ENCODE measurements around the gene FBXL17. TPM values are rescaled to one million over a fixed set of nuclear protein-coding genes. Genes with fewer than 3 reads are reported as not detected.

FBXL17 gene
- total RNA-seq, 1 donor from 2014 or later, result 17.6 TPM

- DNase-seq (ENCODE audit: extremely low spot score, unreplicated experiment), result no peak
- H3K27me3 Mint-ChIP-seq (ENCODE audit: unreplicated experiment), result no peaks in the 10 kb centered on the region
- TF ChIP-seq CTCF (IDR thresholded peaks at IDR 0.05), result no peak
- H3K4me3 Mint-ChIP-seq (ENCODE audit: unreplicated experiment), result no peak overlapping the region
- peaks cover 2% of the 10 kb centered on the region for H3K4me1 Mint-ChIP-seq (ENCODE audit: unreplicated experiment)
- no peaks in the 10 kb centered on the region for H3K9me3 Mint-ChIP-seq (ENCODE audit: unreplicated experiment)
- H3K27ac Mint-ChIP-seq (ENCODE audit: unreplicated experiment), result no peak overlapping the region
- no peaks in the 10 kb centered on the region for H3K36me3 Mint-ChIP-seq (ENCODE audit: unreplicated experiment)
Measured at GRCh38 chr5:108025957-108026356, 355.9 kb downstream of the FBXL17 start.

GRCh38 chr5:108024986-108025385 lies 356.9 kb downstream of the FBXL17 start:
- Mint-ChIP-seq H3K9me3 (ENCODE audit: unreplicated experiment) (no peaks in the 10 kb centered on the region), H3K27ac (ENCODE audit: unreplicated experiment) (no peak overlapping the region), H3K4me3 (ENCODE audit: unreplicated experiment) (no peak overlapping the region), H3K27me3 (ENCODE audit: unreplicated experiment) (no peaks in the 10 kb centered on the region), H3K4me1 (ENCODE audit: unreplicated experiment) (peaks cover 2% of the 10 kb centered on the region), H3K36me3 (ENCODE audit: unreplicated experiment) (no peaks in the 10 kb centered on the region)
- DNase-seq (ENCODE audit: extremely low spot score, unreplicated experiment), result no peak
- TF ChIP-seq CTCF (IDR thresholded peaks at IDR 0.05), result no peak

DNA sequence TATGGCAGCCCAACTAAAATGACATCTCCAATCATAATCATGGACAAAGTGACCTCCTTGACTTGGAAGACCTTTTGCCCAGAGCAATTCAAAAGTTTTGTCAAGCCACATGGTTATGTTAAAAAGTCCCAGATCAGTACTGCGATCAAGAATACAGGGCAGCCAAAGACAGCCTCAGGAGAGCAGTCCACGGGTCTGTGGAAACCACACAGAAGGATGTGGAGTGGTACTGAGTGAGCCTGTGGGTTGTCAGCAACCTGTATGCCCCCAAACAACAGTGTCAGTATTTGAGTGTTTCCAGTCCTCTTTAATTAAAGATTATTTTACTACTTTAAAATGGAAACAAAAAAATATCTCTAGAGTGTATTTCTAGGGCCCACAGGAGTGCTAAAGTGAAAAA lies 365.8 kb downstream of the FBXL17 start:
- no peaks in the 10 kb centered on the region for H3K9me3 Mint-ChIP-seq (ENCODE audit: unreplicated experiment)
- H3K36me3 Mint-ChIP-seq (ENCODE audit: unreplicated experiment), result peaks cover 5% of the 10 kb centered on the region
- DNase-seq (ENCODE audit: extremely low spot score, unreplicated experiment), result no peak
- H3K4me1 Mint-ChIP-seq (ENCODE audit: unreplicated experiment), result no peaks in the 10 kb centered on the region
- no peak overlapping the region for H3K4me3 Mint-ChIP-seq (ENCODE audit: unreplicated experiment)
- no peak overlapping the region for H3K27ac Mint-ChIP-seq (ENCODE audit: unreplicated experiment)
- no peaks in the 10 kb centered on the region for H3K27me3 Mint-ChIP-seq (ENCODE audit: unreplicated experiment)
- TF ChIP-seq CTCF (IDR thresholded peaks at IDR 0.05), result no peak

- no peak for DNase-seq (ENCODE audit: extremely low spot score, unreplicated experiment)
- Mint-ChIP-seq H3K4me1 (ENCODE audit: unreplicated experiment) (peaks cover 12% of the 10 kb centered on the region), H3K36me3 (ENCODE audit: unreplicated experiment) (peaks cover 4% of the 10 kb centered on the region), H3K27ac (ENCODE audit: unreplicated experiment) (no peak overlapping the region), H3K27me3 (ENCODE audit: unreplicated experiment) (no peaks in the 10 kb centered on the region), H3K9me3 (ENCODE audit: unreplicated experiment) (no peaks in the 10 kb centered on the region), H3K4me3 (ENCODE audit: unreplicated experiment) (no peak overlapping the region)
- no peak for TF ChIP-seq CTCF (IDR thresholded peaks at IDR 0.05)
Measured at GRCh38 chr5:108006791-108007190, 375.1 kb downstream of the FBXL17 start.

GRCh38 chr5:108003178-108003577 lies 378.7 kb downstream of the FBXL17 start:
- Mint-ChIP-seq H3K4me1 (ENCODE audit: unreplicated experiment) (peaks cover 12% of the 10 kb centered on the region), H3K36me3 (ENCODE audit: unreplicated experiment) (no peaks in the 10 kb centered on the region), H3K4me3 (ENCODE audit: unreplicated experiment) (peak overlapping the region; percentile 76), H3K27me3 (ENCODE audit: unreplicated experiment) (no peaks in the 10 kb centered on the region), H3K9me3 (ENCODE audit: unreplicated experiment) (no peaks in the 10 kb centered on the region), H3K27ac (ENCODE audit: unreplicated experiment) (peak overlapping the region; percentile 92)
- DNase-seq (ENCODE audit: extremely low spot score, unreplicated experiment), result no peak
- TF ChIP-seq CTCF (IDR thresholded peaks at IDR 0.05), result no peak

Data from osteocyte (in vitro differentiated cells).